ENCODE data around the gene DPM3. TPM values are rescaled to one million over a fixed set of nuclear protein-coding genes. Genes with fewer than 3 reads are reported as not detected.

DPM3 gene
- total RNA-seq, 1 donor from 2014 or later: 49.7 TPM

- Mint-ChIP-seq H3K27me3 (ENCODE audit: low read depth) (peaks cover 8% of the 10 kb centered on the region), H3K9me3 (no peaks in the 10 kb centered on the region), H3K27ac (peak overlapping the region; percentile 100), H3K36me3 (peaks cover 22% of the 10 kb centered on the region), H3K4me1 (peaks cover 64% of the 10 kb centered on the region), H3K4me3 (peak overlapping the region; percentile 84)
- DNase-seq (ENCODE audit: low spot score in 2 of 2, unreplicated experiment in 2 of 2): no peak
- TF ChIP-seq CTCF (IDR thresholded peaks at IDR 0.05; ENCODE audit: unreplicated experiment): no peak
Observed at GRCh38 chr1:155131285-155131684, 9.0 kb downstream of the DPM3 start.

- Mint-ChIP-seq H3K4me1 (peaks cover 65% of the 10 kb centered on the region), H3K27ac (peak overlapping the region; percentile 100)
Observed at GRCh38 chr1:155130272-155131006, 9.9 kb downstream of the DPM3 start.

GRCh38 chr1:155128755-155129473 is 11.4 kb downstream of the DPM3 start:
- Mint-ChIP-seq H3K4me1 (peaks cover 70% of the 10 kb centered on the region), H3K27ac (peak overlapping the region; percentile 100), H3K36me3 (peaks cover 18% of the 10 kb centered on the region), H3K27me3 (ENCODE audit: low read depth) (peaks cover 23% of the 10 kb centered on the region), H3K9me3 (no peaks in the 10 kb centered on the region), H3K4me3 (peak overlapping the region; percentile 84)
- DNase-seq (ENCODE audit: low spot score in 2 of 2, unreplicated experiment in 2 of 2): peak in 1 of 2 experiments; percentile 45
- no peak for TF ChIP-seq CTCF (IDR thresholded peaks at IDR 0.05; ENCODE audit: unreplicated experiment)

More at GRCh38 chr1:155130272-155131006, 9.9 kb downstream of the DPM3 start:
- TF ChIP-seq CTCF (IDR thresholded peaks at IDR 0.05; ENCODE audit: unreplicated experiment): no peak
- no peak for DNase-seq (ENCODE audit: low spot score in 2 of 2, unreplicated experiment in 2 of 2)
- peaks cover 11% of the 10 kb centered on the region for H3K27me3 Mint-ChIP-seq (ENCODE audit: low read depth)
- H3K4me3 Mint-ChIP-seq: peak overlapping the region; percentile 84
- H3K9me3 Mint-ChIP-seq: no peaks in the 10 kb centered on the region
- peaks cover 22% of the 10 kb centered on the region for H3K36me3 Mint-ChIP-seq

- peaks cover 23% of the 10 kb centered on the region for H3K27me3 Mint-ChIP-seq (ENCODE audit: low read depth)
- no peak for TF ChIP-seq CTCF (IDR thresholded peaks at IDR 0.05; ENCODE audit: unreplicated experiment)
- no peak for DNase-seq (ENCODE audit: low spot score in 2 of 2, unreplicated experiment in 2 of 2)
- peak overlapping the region; percentile 100 for H3K27ac Mint-ChIP-seq
- H3K36me3 Mint-ChIP-seq: peaks cover 13% of the 10 kb centered on the region
- peaks cover 67% of the 10 kb centered on the region for H3K4me1 Mint-ChIP-seq
- no peaks in the 10 kb centered on the region for H3K9me3 Mint-ChIP-seq
- peak overlapping the region; percentile 84 for H3K4me3 Mint-ChIP-seq
Observed at GRCh38 chr1:155127967-155128754, 12.2 kb downstream of the DPM3 start.

GRCh38 chr1:155127105-155127966 is 13.0 kb downstream of the DPM3 start, which contains the start of gene EFNA1:
Gene EFNA1, plus strand, starts transcription at chr1:155127876. Its CDS starts 102 bp downstream, at chr1:155127978.
- Mint-ChIP-seq H3K4me1 (peaks cover 65% of the 10 kb centered on the region), H3K9me3 (no peaks in the 10 kb centered on the region), H3K4me3 (peak within 1 kb of the TSS; percentile 84), H3K27me3 (ENCODE audit: low read depth) (peaks cover 23% of the 10 kb centered on the region), H3K27ac (peak within 1 kb of the TSS; percentile 100), H3K36me3 (peaks cover 11% of the 10 kb centered on the region)
- no peak for TF ChIP-seq CTCF (IDR thresholded peaks at IDR 0.05; ENCODE audit: unreplicated experiment)
- DNase-seq (ENCODE audit: low spot score in 2 of 2, unreplicated experiment in 2 of 2): peak; percentile 56 to 76

All from mesothelial cell of epicardium (in vitro differentiated cells).